NCI-H1417 (cell line): ENCODE data around the gene SDK1.

Experiments used
- DNase-seq, 3 experiments: peaks; one replicate each; lab custom pipeline; 2025; lab: John Stamatoyannopoulos, UW

The SDK1 gene

DNA sequence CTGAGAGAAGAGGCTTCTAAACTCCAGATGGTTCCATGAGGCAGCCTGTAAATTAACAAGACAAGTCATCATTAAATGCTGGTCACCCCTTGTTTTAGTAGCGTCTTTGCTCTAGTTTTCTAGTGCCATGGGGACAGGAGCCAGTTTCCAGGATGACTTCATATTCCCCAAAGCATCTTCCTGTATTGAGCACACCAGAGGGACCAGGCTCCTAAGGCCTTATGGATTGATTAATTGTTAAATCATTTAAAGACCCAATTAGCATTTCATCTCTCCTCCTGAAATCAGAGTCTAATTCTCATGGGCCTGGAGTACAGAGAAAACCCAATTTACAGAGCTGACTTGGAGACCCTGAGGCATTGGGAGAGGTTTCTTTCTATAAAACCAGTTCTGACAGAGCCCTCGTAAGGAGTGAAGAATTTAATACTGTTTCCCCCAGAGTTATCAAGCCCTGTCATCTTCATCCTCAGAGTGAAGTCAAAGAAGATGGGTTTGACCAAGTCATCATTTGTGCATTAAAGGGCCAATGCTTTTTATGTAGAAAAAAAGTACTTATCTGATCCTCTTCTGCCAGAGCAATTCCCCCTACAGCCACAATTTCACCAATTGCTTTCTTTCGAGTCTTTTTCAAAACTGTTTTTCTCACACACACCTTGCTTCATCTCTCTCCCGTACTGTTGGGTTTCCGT is 678.7 kb downstream of the SDK1 start:
- DNase-seq: no peak

DNA sequence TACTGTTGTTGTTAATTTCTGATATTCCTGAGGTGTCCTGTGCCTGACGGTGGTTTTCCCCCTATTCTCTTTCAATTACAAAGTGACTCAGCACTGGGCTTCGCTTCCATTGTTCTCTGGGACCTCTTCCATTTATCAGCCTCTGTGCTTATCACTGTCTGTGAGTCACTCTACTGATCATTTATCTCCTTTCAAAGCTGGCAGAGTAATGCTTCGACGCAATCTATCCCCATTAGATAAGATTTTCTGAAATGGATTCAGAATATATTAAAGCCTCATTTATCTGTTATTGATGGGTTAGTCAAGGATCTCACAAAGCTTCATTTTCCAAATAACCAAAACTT is 679.2 kb downstream of the SDK1 start:
- DNase-seq: no peak

DNA sequence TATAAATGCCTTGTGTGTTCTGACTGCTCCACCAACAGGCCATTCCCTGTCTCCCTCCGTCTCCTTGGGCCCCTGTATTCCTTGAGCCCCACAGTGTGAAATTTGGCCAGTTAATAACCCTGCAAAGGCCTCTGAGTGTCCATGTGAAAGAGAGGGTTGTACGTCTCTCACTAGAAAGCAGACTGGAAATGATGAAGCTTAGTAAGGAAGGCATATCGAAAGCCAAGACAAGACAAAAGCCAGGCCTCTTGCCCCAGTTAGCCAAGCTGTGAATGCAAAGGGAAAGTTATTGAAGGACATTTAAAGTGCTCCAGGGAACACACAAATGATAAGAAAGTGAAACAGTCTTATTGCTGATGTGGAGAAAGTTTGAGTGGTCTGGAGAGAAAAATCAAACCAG is 680.2 kb downstream of the SDK1 start:
- DNase-seq: no peak

DNA sequence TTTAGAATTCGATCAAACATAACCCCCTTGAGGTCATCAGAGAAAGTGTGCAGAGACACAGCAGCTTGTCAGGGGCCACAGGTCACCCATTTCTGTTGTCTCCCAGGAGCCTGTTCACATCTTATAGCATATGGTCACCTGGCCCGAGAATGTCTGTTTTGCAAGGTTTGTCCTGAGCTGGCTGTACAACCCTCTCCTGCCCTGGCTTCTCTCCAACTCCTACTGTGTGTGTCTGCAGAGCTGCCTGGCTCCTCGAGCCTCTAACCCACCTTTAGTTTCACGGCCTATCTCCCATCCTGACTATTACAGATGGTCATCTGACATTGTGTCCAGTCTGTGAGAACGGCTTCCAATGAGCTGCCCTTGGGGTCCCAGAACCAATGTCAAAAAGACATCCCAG is 683.4 kb downstream of the SDK1 start:
- no peak for DNase-seq

DNA sequence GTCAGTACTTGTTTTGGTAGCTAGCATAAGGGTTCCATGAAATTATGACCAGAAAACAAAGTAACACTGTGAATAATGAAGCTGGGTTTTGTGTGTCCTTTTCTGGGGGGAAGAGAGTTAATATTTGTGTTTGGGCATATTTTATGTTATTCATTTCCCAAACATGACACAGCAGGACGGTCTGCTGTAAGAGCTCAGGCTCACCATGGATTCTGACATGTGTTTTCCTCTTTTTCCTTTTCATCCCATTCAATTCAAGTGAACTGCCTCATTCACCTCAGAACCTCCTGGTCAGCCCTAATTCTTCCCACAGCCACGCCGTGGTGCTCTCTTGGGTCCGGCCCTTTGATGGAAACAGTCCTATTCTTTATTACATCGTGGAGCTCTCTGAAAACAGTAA is 685.9 kb downstream of the SDK1 start:
- no peak for DNase-seq

DNA sequence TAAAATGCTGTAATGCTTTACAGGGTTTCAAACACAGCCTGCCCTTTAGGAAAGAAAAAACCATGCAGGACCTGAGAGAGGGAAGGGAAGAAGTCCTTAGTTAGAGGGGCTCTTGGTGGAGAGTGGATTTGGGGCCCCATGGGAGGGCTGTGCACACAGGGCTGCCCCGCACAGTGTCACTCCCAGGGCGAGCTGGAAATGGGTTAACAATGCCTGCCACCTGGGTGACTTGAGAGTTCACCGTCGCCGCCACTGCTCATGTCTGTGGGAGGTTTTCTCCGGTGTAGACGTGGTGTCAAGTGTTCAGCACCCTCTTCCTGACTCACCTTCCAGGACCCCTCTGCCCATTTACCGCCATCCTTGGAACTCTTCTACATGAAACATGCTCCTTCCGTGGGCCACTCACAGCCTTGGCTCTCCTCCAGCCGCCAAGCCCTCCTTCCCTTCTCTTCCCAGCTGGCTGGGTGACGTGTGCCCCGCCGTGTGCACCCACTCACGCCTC is 686.4 kb downstream of the SDK1 start:
- no peak for DNase-seq

DNA sequence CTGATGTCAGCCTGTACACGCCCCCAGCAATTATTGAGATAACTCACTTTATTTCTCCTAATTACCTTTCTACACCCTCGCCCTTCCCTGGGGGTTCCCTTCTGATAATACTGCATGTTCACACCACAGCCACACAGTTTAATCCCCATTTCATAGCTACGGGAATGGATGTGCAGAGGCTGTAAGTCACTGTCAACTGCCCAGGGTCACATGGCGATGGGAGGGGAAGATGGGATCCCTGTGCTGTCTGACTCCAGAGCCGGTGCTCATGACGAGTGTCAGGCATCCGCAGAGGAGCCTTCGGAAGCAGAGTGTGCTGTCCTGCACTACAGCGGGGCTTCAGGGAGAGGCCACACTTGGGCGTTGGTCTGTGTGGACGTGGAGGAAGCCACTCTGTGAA is 688.7 kb downstream of the SDK1 start:
- DNase-seq: no peak

DNA sequence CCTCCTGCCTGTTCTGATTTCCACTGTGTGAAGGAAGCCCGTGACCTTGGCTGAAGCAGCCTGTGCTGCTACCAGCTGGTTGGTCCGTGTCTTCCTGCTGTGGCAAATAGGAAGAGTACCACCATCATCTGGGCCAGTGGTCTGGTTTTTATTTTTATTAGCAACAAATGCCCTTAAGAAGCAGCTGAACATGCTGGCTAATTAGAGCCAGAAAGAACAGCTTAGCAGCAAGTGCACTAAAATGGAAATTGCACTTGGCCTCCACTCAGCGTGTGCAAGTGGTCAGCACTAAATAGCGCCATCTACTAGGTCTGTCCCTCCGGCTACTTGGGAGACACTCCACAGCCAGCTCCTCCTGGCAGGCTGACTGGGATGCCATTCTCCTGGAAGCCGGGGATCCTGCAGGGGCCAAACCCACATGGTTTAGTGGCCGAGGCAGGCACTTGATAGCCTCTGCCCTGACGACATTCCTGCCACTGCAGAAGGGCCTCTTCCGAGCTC is 690.7 kb downstream of the SDK1 start:
- no peak for DNase-seq

DNA sequence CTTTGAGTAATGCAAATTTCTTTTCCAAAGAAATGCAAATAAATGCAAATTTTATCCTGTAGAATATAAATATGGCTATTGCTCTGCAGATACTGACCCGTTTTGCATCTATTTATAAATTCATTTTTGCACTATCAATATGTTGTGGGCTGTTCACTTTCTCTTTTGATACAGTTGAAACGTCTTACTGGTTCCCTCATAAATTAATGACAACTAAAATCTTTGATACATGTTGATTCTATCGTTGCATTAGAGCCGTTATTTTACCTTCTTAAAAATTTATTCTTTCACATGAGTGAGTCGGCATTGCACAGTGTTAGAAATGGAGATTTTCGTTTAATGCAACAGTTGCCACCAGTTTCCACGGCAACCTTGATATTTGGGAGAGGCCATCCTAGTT is 691.8 kb downstream of the SDK1 start:
- no peak for DNase-seq

DNA sequence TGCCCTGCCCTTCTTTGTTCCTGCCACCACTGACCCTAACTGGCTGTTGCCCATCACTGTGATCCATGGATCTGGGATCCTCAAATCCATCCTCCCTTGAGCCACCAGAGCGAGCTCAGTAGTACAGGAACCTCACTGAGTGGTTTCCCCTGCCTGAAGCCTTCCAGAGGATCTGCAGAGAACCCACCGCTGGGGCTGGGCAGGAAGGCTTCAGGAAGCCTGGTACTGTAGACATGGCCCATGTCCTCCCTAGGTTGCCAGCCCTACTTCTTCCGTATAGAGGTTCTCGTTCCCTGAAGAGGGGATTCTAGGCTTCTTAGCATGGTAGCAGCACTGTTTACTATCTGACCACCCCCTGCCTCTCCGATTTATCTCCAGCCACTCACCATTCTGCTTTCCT is 693.7 kb downstream of the SDK1 start:
- no peak for DNase-seq

DNA sequence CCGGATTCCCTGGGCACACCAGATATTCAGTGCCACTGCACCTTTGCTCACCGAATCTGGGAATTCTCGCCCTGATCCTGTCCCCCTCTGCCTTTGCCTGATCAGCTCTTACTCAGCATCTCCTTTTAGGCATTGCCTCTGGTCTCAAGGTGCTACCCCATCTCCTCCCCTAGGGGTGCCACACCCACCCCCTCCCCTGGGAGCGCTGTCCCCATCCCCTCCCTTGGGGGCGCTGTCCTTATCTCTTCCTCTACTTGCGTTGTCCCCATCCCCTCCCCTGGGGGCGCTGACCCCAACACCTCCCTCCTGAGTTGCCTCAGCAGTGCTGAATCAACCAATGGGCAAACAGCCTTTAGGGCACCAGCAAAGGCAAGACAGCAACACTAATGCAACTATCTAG is 694.1 kb downstream of the SDK1 start:
- DNase-seq: no peak

DNA sequence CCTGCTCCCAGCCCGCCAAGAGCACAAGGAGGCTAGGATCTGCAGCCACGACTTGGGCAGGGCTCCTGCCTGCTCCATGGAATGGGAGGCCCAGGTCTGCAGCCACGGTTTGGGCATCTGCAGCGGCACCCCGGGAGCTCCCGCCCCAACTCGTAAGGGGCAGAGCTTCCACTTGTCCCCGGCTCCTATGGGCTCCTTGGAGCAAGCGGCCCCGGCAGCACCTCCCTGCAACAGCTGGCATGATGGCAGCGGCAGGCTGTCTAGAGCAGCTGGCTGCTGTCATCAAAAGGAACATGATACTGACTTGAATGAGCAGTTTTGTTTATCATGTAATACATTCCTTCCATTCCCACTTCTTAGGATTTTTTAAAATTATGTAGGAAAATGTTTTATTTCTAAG is 697.0 kb downstream of the SDK1 start:
- DNase-seq: no peak

DNA sequence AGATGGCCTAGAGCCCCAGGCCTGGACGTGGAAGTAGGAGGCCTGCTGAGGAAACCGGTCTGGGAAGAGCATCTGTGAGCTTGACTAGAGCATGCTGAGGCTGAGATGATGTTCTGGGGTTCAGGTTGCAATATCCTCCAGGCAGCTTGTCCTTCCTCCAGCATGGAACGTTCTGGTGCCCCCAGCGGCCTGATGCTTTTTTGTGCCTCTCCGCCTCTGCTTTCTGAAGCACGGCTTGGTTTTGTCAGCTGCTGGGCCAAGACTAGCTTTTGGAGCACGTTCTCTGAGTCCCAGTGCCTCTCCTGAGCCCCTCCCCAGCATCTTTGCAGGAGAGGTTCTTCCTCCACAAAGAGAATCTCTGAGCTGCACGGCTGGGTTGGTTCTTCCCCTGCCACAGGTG is 699.1 kb downstream of the SDK1 start:
- no peak for DNase-seq

DNA sequence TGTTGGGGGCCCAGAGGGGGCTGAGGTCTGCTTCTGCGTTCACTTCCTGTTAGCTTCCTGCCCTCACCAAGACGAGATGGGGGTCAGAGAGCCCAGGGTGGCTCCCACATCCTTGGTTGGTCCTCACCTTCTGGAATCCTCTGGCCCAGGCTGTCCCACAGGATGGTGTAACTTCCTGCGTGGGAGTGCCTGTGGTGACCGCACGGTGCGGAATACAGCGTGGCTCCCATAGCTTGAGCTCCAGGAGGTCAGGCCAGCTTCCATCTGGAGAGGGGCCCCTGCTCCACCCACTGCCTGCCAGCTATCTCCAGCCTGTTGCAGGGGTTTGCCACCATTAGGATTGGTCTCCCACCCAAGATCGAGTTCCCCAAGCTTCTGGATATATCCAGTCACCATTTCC is 699.9 kb downstream of the SDK1 start:
- no peak for DNase-seq

DNA sequence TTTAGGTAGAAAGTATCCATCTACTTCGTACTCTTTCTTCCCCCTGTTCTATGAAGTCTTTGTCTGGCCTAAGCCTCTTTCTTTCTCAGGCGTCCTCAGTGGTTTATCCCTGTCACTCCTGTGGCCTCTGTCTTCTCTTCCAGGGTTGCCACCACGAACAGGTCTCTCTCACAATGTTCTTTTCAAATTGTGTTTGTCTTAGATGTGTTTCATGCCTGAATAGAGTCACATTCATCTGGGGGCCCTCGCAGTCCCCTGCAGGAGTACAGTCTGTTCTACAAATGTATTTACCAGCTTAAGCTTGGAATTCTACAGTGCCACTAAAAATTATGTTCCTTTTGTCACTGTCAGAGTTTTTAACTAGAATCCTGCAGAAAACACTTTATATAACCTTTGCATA is 700.7 kb downstream of the SDK1 start:
- no peak for DNase-seq

DNA sequence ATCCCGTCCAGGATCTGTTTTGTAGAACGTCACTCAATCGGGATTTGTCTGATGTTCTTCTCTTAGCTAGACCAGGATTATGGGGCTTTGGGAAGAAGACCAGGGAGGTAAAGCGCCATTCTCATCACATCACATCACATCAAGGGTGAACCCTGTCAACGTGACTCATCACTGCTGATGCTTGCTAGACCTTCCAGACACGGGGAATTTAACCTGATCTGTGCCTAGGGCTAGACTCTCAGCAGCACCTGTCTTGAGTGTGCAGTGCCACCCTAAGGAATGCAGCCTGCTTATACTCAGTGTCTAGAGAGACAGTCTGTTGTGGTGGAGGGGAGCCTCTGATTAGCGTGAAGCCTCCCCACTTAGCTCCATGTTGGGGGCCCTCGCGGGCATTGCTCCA is 702.5 kb downstream of the SDK1 start:
- no peak for DNase-seq

DNA sequence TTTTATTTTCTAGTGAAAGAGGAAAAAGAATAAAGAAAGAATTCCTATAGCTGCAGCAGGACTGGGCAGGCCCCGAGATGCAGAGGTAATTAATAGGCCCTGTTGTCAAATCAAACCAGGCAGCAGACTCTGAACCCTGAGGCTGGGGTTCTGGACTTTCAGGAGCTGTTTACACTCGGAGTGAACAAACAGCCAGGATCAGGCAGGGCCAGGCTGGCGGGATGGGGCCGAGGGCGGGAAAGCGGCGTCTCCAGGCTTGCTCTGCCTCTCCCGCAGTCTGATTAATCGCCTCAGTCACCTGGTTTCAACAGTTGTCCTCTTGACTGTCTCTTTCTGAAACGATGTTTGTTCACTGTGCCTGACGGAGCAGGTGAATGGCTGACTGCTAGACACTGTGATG is 705.6 kb downstream of the SDK1 start:
- peak; percentile 76 to 96 (median 90) for DNase-seq

DNA sequence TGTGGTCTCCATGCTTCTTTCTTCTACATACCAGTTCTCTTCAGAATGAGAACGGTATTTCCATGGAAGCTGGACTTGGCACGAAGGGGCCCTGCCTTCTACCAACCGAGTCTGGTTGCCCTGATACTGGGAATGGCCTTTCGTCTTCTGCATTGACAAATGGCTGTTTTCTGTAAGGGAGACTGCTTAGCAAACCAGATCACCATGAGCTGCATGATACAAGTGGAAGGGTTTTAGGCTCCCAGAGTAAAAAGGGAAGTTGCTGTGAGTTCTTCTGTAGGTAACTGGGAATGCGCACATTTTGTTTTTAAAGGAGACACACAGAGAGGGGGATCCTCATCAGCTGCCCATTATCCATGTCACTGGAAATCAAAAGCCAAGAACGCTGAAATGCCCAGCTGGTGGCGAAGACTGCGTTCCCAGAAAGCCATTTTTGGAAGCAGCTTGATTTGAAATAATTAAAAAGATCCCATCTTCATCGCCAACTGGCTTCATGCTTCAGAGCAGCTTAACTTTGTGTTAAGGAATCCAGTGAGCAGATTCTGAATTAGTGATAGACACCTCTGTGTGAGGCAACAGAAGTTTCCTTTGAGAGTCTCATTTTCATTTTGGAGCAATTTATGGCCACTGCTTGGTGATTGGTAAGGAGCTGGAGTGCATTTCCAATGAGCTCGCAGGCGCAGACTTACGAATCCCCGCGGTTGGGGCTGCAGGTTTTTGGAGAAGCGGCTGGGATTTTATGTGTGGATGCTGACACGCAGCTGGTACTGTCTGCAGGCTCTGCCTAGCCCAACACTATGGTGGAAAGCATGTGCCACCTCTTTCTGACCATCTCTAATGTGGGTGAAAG is 708.4 kb downstream of the SDK1 start:
- no peak for DNase-seq

DNA sequence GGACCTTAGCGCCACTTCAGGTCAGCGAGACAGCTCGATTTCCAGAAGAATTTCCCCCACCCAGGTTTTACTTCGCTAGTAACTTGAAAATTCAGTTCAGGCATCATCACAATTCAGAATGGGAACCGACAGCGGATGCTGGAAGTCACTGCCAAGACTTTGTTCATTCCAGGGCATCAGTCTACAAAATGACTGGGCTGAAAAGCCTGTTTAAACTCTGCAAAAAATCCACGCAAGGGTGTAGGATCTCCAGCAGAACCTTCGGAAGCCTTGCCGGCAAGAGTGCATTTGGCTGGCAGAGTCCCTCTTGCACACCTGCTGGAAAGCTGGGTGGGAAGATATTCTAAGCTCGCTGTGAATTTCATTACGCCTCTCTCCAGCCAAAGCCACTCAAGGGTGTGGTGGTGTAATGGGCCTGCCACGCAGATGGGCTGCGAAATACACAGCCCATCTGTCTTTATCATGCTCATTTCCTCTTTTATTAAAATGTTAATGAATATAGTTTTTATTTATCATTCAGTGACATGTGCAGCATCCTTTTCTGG is 709.1 kb downstream of the SDK1 start:
- peak in 1 of 3 experiments; percentile 9 for DNase-seq

DNA sequence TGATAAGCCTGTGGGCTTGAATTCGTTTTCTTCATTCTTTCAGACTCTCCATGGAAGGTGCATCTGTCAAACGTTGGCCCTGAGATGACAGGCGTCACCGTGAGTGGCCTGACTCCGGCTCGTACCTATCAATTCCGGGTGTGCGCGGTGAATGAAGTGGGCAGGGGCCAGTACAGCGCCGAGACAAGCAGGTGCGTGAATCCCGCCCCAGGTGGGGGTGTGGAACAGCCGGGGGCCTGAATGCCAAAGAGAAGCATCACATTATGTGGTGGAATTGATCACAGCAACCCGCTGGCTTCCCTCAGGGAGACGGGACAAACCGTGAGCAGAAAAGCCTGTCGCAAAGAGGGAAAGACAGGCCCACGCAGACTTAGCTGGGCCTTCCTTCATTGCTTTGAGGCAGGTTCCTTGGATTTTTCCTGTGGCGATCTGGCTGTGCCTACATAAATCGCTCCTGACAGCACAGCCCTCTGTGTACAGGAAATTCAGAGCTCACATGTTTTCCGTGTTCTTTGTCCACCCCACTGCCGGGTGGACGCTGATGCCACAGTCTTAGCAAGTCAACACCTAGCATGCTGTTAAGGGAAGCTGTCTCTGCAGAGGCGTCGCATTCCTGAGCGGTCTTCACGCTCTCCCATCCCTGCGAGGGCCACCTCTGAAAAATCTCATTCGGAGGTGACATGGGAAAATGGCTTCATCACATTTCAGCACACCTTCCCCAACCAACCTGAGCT is 710.0 kb downstream of the SDK1 start:
- no peak for DNase-seq

DNA sequence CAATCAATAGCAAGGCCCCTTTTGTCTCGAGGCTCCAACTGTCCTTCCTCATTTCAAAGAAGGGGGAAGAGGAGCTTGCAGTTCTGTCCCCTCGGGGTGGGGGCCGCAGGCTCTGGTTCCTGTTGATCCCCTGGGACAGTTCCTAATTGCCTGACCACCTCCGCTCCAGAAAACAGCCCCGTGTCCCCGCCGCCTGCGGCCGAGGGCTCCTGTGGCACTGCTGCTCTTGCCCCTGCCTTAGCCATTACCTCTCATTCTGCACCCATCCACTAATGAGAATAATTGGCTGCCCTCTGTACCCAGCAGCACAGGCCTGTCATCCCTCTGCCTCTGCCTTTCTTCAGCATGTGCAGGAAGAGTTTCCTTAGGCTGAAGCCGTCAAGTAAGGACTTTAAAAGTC is 712.7 kb downstream of the SDK1 start:
- DNase-seq: peak in 1 of 3 experiments; percentile 39

DNA sequence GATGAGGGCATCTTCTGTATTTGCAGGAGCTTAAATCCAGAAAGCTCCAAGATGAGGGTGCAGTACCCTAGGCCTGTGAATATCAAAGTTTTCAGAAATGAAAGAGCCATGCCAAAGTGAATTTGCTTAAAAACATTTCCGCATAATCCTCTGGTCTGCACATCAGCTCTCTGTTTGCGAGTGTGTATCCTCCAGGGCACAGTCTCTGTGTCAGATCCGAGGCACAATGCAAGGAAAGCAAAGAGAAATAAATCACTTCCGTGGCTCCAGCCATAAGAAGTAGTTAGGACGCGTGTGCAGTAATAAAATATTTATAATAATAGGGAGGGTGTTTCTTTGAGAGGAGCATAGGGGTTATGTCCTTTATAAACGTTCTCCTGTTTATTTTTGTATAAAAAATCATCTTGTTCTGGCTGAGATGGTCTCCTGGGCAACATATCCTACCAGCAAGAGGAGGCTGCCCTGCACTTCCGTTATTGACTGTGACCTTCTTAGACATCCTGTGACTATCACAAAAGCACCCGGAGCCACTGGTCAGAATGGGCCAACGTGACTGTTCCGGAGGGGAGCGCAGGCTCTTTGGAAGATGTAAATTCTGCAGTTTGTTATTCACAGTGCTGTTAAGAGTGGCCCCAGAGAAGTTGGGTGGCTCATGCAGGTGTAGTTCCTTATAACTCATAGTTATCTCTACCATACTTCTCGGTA is 713.4 kb downstream of the SDK1 start:
- DNase-seq: peak in 2 of 3 experiments; percentile 33 to 65
